K562 (cell line): ENCODE measurements around the gene KIF17. TPM values are rescaled to one million over a fixed set of nuclear protein-coding genes. Genes with fewer than 3 reads are reported as not detected.

Experiments used
- ATF3 ChIP-seq, 2 experiments: fragments of 450-650 bp in 1 of 2; sonication (generic) in 1 of 2; formaldehyde crosslinking in 1 of 2; IDR thresholded peaks in 1 of 2; conservative IDR thresholded peaks in 1 of 2; 2 replicates each; pipeline versions ENCODE4 v1.6.1 to v1.8.1; 2016 to 2023; ENCODE audit warnings: mild to moderate bottlenecking in 2 of 2, moderate library complexity in 2 of 2, inconsistent platforms in 1 of 2, missing genetic modification reagents in 1 of 2
- CBX3 ChIP-seq, 2 experiments: IDR thresholded peaks; 1 replicate in 1 of 2; 2 replicates in 1 of 2; pipeline ENCODE4 v1.6.1; 2012; ENCODE audit warnings: inconsistent platforms in 2 of 2, low read length in 2 of 2, borderline replicate concordance in 1 of 2, control low read depth in 1 of 2
- ELK1 ChIP-seq: sonication (generic); formaldehyde crosslinking; IDR thresholded peaks from 2 replicates; pipeline ENCODE4 v1.8.1; 2022; ENCODE audit warnings: missing genetic modification reagents
- HDAC6 ChIP-seq: IDR thresholded peaks from 2 replicates; pipeline ENCODE4 v1.6.1; 2012; ENCODE audit warnings: low read depth, mild to moderate bottlenecking, control low read depth, inconsistent platforms, low read length, moderate library complexity
- KAT7 ChIP-seq: sonication (generic); formaldehyde crosslinking; IDR thresholded peaks from 2 replicates; pipeline ENCODE4 v1.8.0; 2022; ENCODE audit warnings: missing genetic modification reagents, mild to moderate bottlenecking, borderline replicate concordance
- NFE2 ChIP-seq: IDR thresholded peaks from 2 replicates; pipeline ENCODE4 v1.6.1; 2014; ENCODE audit warnings: antibody characterized with exemption, low read depth
- NR3C1 ChIP-seq: sonication (generic); formaldehyde crosslinking; IDR thresholded peaks from 2 replicates; pipeline ENCODE4 v1.8.1; 2022; ENCODE audit warnings: missing genetic modification reagents
- NR4A1 ChIP-seq, 2 experiments: fragments of 250-450 bp in 1 of 2; fragments of 450-650 bp in 1 of 2; sonication (Bioruptor Pico) in 1 of 2; IDR thresholded peaks; 2 replicates each; pipeline versions ENCODE4 v1.4.0 to v1.6.1; 2016 to 2020; ENCODE audit warnings: mild to moderate bottlenecking in 2 of 2, missing compliant biosample characterization in 1 of 2, missing genetic modification characterization in 1 of 2, moderate library complexity in 1 of 2
- POLR2H ChIP-seq: IDR thresholded peaks from 2 replicates; pipeline ENCODE4 v1.6.1; 2016; ENCODE audit warnings: missing genetic modification characterization, low read depth, mild to moderate bottlenecking, control low read depth, missing compliant biosample characterization, moderate library complexity
- PREB ChIP-seq: sonication (generic); formaldehyde crosslinking; IDR thresholded peaks from 2 replicates; pipeline ENCODE4 v1.8.1; 2023; ENCODE audit warnings: mild to moderate bottlenecking, missing genetic modification reagents
- PTRF ChIP-seq: fragments of 450-650 bp; IDR thresholded peaks from 2 replicates; pipeline ENCODE4 v1.6.1; 2016; ENCODE audit warnings: mild to moderate bottlenecking, missing genetic modification characterization, missing compliant biosample characterization
- SMARCE1 ChIP-seq: fragments of 450-650 bp; IDR thresholded peaks from 2 replicates; pipeline ENCODE4 v1.7.1; 2016; ENCODE audit warnings: mild to moderate bottlenecking
- ZNF311 ChIP-seq: fragments of 250-450 bp; sonication (Bioruptor Pico); IDR thresholded peaks from 2 replicates; pipeline ENCODE4 v1.4.0; 2020; ENCODE audit warnings: mild to moderate bottlenecking, moderate library complexity
- ZNF316 ChIP-seq: fragments of 450-650 bp; IDR thresholded peaks from 2 replicates; pipeline ENCODE4 v1.6.1; 2016
- ZNF431 ChIP-seq: sonication (generic); formaldehyde crosslinking; IDR thresholded peaks from 2 replicates; pipeline ENCODE4 v1.8.0; 2022; ENCODE audit warnings: mild to moderate bottlenecking, missing genetic modification reagents
- ZSCAN29 ChIP-seq: fragments of 450-650 bp; IDR thresholded peaks from 2 replicates; pipeline ENCODE4 v1.6.1; 2017
- polyA plus RNA-seq, 8 experiments: library from polyadenylated mRNA; depleted of rRNA in 4 of 8; stranded (reverse) in 5 of 8; unstranded in 3 of 8; fragments of >200 nt; fragmentation: Nextera tagmentation in 2 of 8; fragmentation: Illumina TruSeq in 1 of 8; extraction: Ambion mirVana in 2 of 8; extraction: Trizol in 1 of 8; gene quantifications; 2 replicates each; pipeline versions ENCODE4 v1.2.1 to v1.2.3, GENCODE V29; 2011 to 2014; ENCODE audit warnings: inconsistent platforms in 1 of 8, missing spikeins in 1 of 8
- total RNA-seq, 7 experiments: library from RNA; depleted of rRNA in 6 of 7; stranded (reverse); fragments of >200 nt in 6 of 7; fragmentation: Illumina TruSeq in 2 of 7; extraction: Trizol in 2 of 7; gene quantifications; 2 replicates each; pipeline versions ENCODE4 v1.2.1 to v1.2.3, GENCODE V29; 2011 to 2021; ENCODE audit warnings: low replicate concordance in 1 of 7
- TF ChIP-seq, protein P1 (sequence below): sonication (generic); formaldehyde crosslinking; IDR thresholded peaks from 2 replicates; pipeline ENCODE4 v1.9.0; 2022; ENCODE audit warnings: mild to moderate bottlenecking, missing genetic modification reagents
- TF ChIP-seq, protein P2 (sequence below): fragments of 450-650 bp; formaldehyde crosslinking; IDR thresholded peaks from 2 replicates; pipeline ENCODE4 v1.4.0; 2020; ENCODE audit warnings: mild to moderate bottlenecking
- TF ChIP-seq, protein P3 (sequence below): fragments of 250-450 bp; sonication (Bioruptor Pico); IDR thresholded peaks from 2 replicates; pipeline ENCODE4 v1.8.0; 2021; ENCODE audit warnings: moderate library complexity, mild to moderate bottlenecking, inconsistent platforms
- TF ChIP-seq, protein P4 (sequence below): fragments of 450-650 bp; IDR thresholded peaks from 2 replicates; pipeline ENCODE4 v1.6.1; 2014; ENCODE audit warnings: low read depth, mild to moderate bottlenecking, moderate library complexity, borderline replicate concordance

Gene KIF17
- total and polyA plus RNA-seq, 9 of the 15 experiments (the other 6 are each of a cell fraction or from before 2014, with no cell fraction given), result 0.04 to 0.47 (median 0.18) TPM; not detected in 5

DNA sequence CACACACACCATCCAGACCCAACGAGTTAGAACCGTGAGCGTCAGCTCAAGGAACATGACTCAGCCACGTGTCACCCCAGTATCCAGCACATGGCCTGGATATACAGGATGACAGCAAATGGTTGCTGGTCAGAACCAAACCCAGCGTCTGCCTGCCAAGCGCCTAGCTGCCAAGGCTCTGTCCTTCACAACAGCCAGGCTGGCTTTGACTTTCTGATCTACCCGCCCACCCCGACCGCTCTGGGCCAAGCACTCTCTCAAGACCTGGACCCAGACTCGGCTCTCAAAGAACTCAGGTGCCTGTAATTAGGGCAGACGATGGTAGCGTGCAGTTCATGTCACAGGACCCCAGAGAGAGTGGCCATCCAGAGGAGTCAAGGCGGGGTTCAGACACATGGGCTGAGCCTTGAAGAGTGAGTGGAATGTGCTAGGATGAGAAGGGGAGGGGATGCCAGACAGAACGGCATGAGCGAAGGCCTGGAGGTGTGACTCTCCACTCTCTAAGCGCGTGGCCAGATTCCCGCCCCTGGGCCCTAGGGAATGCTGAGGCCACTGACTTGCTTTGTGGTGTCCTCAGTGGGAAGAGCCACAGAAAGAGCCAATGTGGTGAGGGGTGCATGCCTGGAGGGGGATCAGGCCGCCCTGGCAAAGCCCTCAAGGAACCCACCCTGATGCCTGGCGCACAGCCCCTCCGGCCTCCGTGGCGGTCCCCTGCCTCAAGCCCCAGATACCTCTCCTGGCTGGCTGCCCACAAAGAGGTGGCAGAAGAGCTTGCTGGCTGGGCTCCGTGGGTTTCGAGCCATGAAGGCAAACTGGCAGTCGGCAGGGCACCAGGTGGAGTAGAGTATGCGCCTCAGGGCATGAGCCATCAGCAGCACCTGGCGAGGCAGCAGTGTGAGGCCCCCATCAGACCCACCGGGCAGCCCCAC lies 7.6 kb upstream of the KIF17 start (continued):
- TF ChIP-seq NR3C1 (CRISPR knock-in tag) (peak; percentile 86), NR4A1 (CRISPR knock-in tag; IDR thresholded peaks at IDR 0.05) (no peak), NR4A1 (tag; IDR thresholded peaks at IDR 0.05) (no peak), ELK1 (CRISPR knock-in tag) (no peak), KAT7 (CRISPR knock-in tag) (no peak), ZNF316 (no peak), ZNF311 (CRISPR knock-in tag) (no peak), ZNF431 (CRISPR knock-in tag) (peak; percentile 78), ZSCAN29 (no peak), PREB (no peak), PTRF (tag) (no peak), SMARCE1 (no peak), CBX3 (IDR thresholded peaks at IDR 0.05; ENCODE audit: borderline replicate concordance in 1 of 2, low read length in 2 of 2) (peak in 1 of 2 experiments; percentile 78; a peak in 1 of 3 replicates), HDAC6 (no peak), ATF3 (IDR thresholded peaks at IDR 0.05) (peak; percentile 31; the same call in 1 of the 2 replicates), ATF3 (CRISPR knock-in tag; conservative IDR thresholded peaks at IDR 0.05) (no peak), NFE2 (0 out of 2 replicates have a peak, but pooled peaks have one; percentile 17), POLR2H (tag) (no peak)
- TF ChIP-seq, protein P1, sequence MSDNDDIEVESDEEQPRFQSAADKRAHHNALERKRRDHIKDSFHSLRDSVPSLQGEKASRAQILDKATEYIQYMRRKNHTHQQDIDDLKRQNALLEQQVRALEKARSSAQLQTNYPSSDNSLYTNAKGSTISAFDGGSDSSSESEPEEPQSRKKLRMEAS (CRISPR knock-in tag), result peak; percentile 99
- TF ChIP-seq, protein P2, sequence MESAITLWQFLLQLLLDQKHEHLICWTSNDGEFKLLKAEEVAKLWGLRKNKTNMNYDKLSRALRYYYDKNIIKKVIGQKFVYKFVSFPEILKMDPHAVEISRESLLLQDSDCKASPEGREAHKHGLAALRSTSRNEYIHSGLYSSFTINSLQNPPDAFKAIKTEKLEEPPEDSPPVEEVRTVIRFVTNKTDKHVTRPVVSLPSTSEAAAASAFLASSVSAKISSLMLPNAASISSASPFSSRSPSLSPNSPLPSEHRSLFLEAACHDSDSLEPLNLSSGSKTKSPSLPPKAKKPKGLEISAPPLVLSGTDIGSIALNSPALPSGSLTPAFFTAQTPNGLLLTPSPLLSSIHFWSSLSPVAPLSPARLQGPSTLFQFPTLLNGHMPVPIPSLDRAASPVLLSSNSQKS (CRISPR knock-in tag), result no peak
- TF ChIP-seq, protein P3, sequence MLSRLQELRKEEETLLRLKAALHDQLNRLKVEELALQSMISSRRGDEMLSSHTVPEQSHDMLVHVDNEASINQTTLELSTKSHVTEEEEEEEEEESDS (CRISPR knock-in tag), result no peak
- TF ChIP-seq, protein P4, sequence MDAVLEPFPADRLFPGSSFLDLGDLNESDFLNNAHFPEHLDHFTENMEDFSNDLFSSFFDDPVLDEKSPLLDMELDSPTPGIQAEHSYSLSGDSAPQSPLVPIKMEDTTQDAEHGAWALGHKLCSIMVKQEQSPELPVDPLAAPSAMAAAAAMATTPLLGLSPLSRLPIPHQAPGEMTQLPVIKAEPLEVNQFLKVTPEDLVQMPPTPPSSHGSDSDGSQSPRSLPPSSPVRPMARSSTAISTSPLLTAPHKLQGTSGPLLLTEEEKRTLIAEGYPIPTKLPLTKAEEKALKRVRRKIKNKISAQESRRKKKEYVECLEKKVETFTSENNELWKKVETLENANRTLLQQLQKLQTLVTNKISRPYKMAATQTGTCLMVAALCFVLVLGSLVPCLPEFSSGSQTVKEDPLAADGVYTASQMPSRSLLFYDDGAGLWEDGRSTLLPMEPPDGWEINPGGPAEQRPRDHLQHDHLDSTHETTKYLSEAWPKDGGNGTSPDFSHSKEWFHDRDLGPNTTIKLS, result 0 out of 2 replicates have a peak, but pooled peaks have one; percentile 52
